Loucy (cell line): ENCODE results near the gene OR6K2.
"Not testable (repeated sequence)": the region's sequence is repeated elsewhere in the genome, so short reads cannot be mapped to it uniquely, and the experiment has no call there.

ENCODE experiments used
- H2AFZ ChIP-seq: fragments of 200-600 bp; sonication (generic); 2 replicates; pipeline ENCODE4 v1.6.0; 2016; ENCODE audit warnings: antibody characterized with exemption, mild to moderate bottlenecking, low read length, moderate library complexity
- H3F3A ChIP-seq: fragments of 200-600 bp; 2 replicates; pipeline ENCODE4 v1.6.0; 2016; ENCODE audit warnings: antibody characterized with exemption, low read depth, mild to moderate bottlenecking
- H3K27me3 ChIP-seq: fragments of 200-600 bp; sonication (generic); 2 replicates; pipeline ENCODE4 v1.6.1; 2014; ENCODE audit warnings: low read length, mild to moderate bottlenecking; ENCODE audit not compliant: insufficient read depth, poor library complexity, severe bottlenecking
- H3K36me3 ChIP-seq: fragments of 200-600 bp; sonication (generic); 2 replicates; pipeline ENCODE4 v1.6.1; 2016; ENCODE audit warnings: low read length; ENCODE audit not compliant: insufficient read depth
- H3K4me1 ChIP-seq: fragments of 200-600 bp; sonication (generic); 2 replicates; pipeline ENCODE4 v1.5.1; 2014; ENCODE audit warnings: low read length, mild to moderate bottlenecking; ENCODE audit not compliant: insufficient read depth, poor library complexity, severe bottlenecking
- H3K4me2 ChIP-seq: fragments of 200-600 bp; sonication (generic); 2 replicates; pipeline ENCODE4 v1.6.0; 2014; ENCODE audit warnings: antibody characterized with exemption, low read length, low read depth, mild to moderate bottlenecking; ENCODE audit not compliant: poor library complexity, severe bottlenecking
- H3K4me3 ChIP-seq: fragments of 200-600 bp; sonication (generic); 2 replicates; pipeline ENCODE4 v1.5.1; 2014; ENCODE audit warnings: low read length, mild to moderate bottlenecking, mixed read lengths; ENCODE audit not compliant: poor library complexity, severe bottlenecking
- H3K79me2 ChIP-seq: fragments of 200-600 bp; sonication (generic); 2 replicates; pipeline ENCODE4 v1.6.1; 2014; ENCODE audit warnings: low read length; ENCODE audit not compliant: insufficient read depth
- H3K9ac ChIP-seq: fragments of 200-600 bp; sonication (generic); 2 replicates; pipeline ENCODE4 v1.6.0; 2014; ENCODE audit warnings: mild to moderate bottlenecking, low read depth, low read length, moderate library complexity; ENCODE audit not compliant: poor library complexity, severe bottlenecking
- H3K9me2 ChIP-seq: fragments of 200-600 bp; sonication (generic); replicated peaks from 2 replicates; pipeline ENCODE4 v1.6.1; 2016; ENCODE audit warnings: low read depth, low read length, mixed read lengths
- H3K9me3 ChIP-seq: fragments of 200-600 bp; sonication (generic); 2 replicates; pipeline ENCODE4 v1.6.1; 2014; ENCODE audit warnings: mild to moderate bottlenecking, antibody characterized with exemption, low read length, low read depth; ENCODE audit not compliant: insufficient read depth
- H4K20me1 ChIP-seq: fragments of 200-600 bp; sonication (generic); 2 replicates; pipeline ENCODE4 v1.6.0; 2014; ENCODE audit warnings: antibody characterized with exemption, low read length, mild to moderate bottlenecking; ENCODE audit not compliant: insufficient read depth, poor library complexity, severe bottlenecking
- EZH2phosphoT487 ChIP-seq: fragments of 200-600 bp; IDR thresholded peaks from 2 replicates; pipeline ENCODE4 v1.6.1; 2018; ENCODE audit warnings: antibody characterized with exemption, mild to moderate bottlenecking, moderate library complexity, borderline replicate concordance
- TF ChIP-seq, protein P1 (sequence below): fragments of 200-600 bp; sonication (generic); conservative IDR thresholded peaks from 2 replicates; pipeline ENCODE4 v1.5.1; 2014; ENCODE audit warnings: mild to moderate bottlenecking, antibody characterized with exemption, low read length

Gene OR6K2

DNA sequence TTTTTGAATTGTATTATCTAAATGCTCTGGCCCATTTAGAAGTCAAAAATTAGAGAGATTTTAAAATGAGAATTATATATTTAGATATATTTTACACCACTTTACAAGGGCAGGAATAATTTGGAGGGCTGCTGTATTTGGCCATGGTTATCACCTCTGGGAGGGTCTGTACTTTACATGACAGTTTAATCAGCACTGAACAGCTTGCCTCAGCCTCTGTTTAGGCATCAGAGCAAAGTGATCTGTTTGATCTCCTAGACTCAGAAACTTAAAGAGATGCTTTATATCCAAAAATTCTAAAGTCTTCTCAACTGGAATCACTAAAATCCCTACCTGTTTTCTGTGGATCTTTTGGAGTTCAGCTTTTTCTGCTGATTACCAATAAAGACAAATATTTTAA, 8.5 kb downstream of the OR6K2 start:
- no peaks in the 10 kb centered on the region for H3K27me3 ChIP-seq
- no peak for TF ChIP-seq EZH2phosphoT487
- TF ChIP-seq, protein P1, sequence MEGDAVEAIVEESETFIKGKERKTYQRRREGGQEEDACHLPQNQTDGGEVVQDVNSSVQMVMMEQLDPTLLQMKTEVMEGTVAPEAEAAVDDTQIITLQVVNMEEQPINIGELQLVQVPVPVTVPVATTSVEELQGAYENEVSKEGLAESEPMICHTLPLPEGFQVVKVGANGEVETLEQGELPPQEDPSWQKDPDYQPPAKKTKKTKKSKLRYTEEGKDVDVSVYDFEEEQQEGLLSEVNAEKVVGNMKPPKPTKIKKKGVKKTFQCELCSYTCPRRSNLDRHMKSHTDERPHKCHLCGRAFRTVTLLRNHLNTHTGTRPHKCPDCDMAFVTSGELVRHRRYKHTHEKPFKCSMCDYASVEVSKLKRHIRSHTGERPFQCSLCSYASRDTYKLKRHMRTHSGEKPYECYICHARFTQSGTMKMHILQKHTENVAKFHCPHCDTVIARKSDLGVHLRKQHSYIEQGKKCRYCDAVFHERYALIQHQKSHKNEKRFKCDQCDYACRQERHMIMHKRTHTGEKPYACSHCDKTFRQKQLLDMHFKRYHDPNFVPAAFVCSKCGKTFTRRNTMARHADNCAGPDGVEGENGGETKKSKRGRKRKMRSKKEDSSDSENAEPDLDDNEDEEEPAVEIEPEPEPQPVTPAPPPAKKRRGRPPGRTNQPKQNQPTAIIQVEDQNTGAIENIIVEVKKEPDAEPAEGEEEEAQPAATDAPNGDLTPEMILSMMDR = no peak
- no peaks in the 10 kb centered on the region for H3K9me3 ChIP-seq
- no peaks in the 10 kb centered on the region for H4K20me1 ChIP-seq
- H3K4me1 ChIP-seq = no peaks in the 10 kb centered on the region
- H2AFZ ChIP-seq = no peak overlapping the region
- no peak overlapping the region for H3K9ac ChIP-seq
- H3F3A ChIP-seq = no peaks in the 10 kb centered on the region
- H3K9me2 ChIP-seq = no peaks in the 10 kb centered on the region
- no peak overlapping the region for H3K4me2 ChIP-seq
- no peaks in the 10 kb centered on the region for H3K79me2 ChIP-seq
- H3K36me3 ChIP-seq = no peaks in the 10 kb centered on the region
- no peak overlapping the region for H3K4me3 ChIP-seq

DNA sequence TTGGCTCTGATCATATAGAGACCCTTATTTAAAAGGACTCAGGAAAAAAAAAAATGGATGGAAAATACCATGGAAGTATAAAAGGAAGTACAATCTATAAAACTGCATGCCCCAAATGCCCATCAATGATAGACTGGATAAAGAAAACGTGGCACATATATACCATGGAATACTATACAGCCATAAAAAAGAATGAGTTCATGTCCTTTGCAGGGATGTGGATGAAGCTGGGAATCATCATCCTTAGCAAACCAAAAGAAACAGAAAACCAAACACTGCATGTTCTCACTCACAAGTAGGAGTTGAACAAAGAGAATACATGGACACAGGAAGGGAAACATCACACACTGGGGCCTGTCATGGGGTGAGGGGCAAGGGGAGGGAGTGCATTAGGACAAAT, 9.3 kb downstream of the OR6K2 start:
- H3F3A ChIP-seq, H3K9ac ChIP-seq, H2AFZ ChIP-seq, H3K4me2 ChIP-seq, H3K79me2 ChIP-seq, H3K27me3 ChIP-seq, H3K36me3 ChIP-seq, H4K20me1 ChIP-seq, H3K4me3 ChIP-seq, H3K9me2 ChIP-seq, H3K9me3 ChIP-seq, H3K4me1 ChIP-seq: not testable (repeated sequence)

DNA sequence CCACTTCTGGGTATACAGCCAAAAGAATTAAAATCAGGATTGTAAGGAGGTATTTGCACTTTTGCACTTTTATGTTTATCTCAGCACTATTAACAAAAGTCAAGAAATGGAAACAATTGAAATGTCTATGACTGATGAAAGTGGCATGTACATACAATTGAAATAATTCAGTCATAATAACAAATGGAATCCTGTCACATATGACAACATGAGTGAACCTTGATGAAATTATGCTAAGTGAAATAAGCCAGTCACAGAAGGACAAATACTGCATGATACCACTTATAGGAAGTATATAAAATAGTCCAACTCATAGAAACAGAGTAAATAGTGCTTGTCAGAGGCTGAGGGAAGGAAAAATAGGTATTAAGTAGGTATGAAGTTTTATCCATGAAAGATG, 10.6 kb downstream of the OR6K2 start:
- Histone ChIP-seq H3K79me2 (no peaks in the 10 kb centered on the region), H3K9ac (no peak overlapping the region), H3F3A (no peaks in the 10 kb centered on the region), H2AFZ (no peak overlapping the region), H3K4me2 (no peak overlapping the region), H3K4me3 (no peak overlapping the region), H4K20me1 (no peaks in the 10 kb centered on the region), H3K36me3 (no peaks in the 10 kb centered on the region), H3K9me3 (no peaks in the 10 kb centered on the region), H3K27me3 (no peaks in the 10 kb centered on the region), H3K9me2 (no peaks in the 10 kb centered on the region), H3K4me1 (peaks cover 3% of the 10 kb centered on the region)
- TF ChIP-seq EZH2phosphoT487 = no peak
- TF ChIP-seq, protein P1 = no peak

DNA sequence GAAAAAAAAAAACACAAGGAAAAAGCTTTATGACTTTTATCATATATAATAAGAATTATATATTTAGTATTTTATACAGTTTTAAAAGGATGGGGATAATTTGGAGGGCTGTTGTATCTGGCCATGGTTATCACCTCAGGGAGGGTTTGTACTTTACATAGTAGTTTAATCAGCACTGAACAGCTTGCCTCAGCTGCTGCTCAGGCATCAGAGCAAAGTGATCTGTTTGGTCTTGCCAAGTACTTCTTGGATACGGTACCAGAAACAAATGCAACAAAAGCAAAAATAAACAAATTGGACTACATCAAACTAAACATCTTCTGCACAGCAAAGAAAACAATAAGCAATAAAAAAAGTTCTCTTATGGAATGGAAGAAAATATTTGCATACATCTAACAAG, 11.3 kb downstream of the OR6K2 start:
- Histone ChIP-seq H3K79me2 (no peaks in the 10 kb centered on the region), H3K36me3 (no peaks in the 10 kb centered on the region), H3K4me1 (peaks cover 3% of the 10 kb centered on the region), H3K9me3 (no peaks in the 10 kb centered on the region), H2AFZ (no peak overlapping the region), H4K20me1 (no peaks in the 10 kb centered on the region), H3K4me3 (no peak overlapping the region), H3F3A (no peaks in the 10 kb centered on the region), H3K9me2 (no peaks in the 10 kb centered on the region), H3K27me3 (no peaks in the 10 kb centered on the region), H3K4me2 (no peak overlapping the region), H3K9ac (no peak overlapping the region)
- TF ChIP-seq, protein P1 = no peak
- no peak for TF ChIP-seq EZH2phosphoT487

DNA sequence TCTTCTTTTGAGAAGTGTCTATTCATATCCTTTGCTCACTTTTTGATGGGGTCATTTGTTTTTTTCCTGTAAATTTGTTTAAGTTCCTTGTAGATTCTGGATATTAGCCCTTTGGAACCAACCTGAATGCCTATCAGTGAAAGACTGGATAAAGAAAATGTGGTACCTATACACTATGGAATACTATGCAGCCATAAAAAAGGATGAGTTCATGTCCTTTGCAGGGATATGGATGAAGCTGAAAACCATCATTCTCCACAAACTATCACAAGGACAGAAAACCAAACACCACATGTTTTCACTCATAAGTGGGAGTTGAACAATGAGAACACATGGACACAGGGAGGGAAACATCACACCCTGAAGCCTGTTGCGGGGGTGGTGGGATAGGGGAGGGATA, 12.1 kb downstream of the OR6K2 start:
- not testable (repeated sequence) for H3K9me2 ChIP-seq, H2AFZ ChIP-seq, H3K27me3 ChIP-seq, H4K20me1 ChIP-seq, H3K79me2 ChIP-seq, H3F3A ChIP-seq, H3K9me3 ChIP-seq, H3K9ac ChIP-seq, H3K4me1 ChIP-seq, H3K4me2 ChIP-seq, H3K36me3 ChIP-seq, H3K4me3 ChIP-seq
